ENCODE results near the gene U2AF2. TPM values are rescaled to one million over a fixed set of nuclear protein-coding genes. Genes with fewer than 3 reads are reported as not detected.

The U2AF2 gene
- total and polyA plus RNA-seq, 9 of the 15 experiments (the other 6 are each of a cell fraction or from before 2014, with no cell fraction given): 3.0 to 331 (median 157) TPM

DNA sequence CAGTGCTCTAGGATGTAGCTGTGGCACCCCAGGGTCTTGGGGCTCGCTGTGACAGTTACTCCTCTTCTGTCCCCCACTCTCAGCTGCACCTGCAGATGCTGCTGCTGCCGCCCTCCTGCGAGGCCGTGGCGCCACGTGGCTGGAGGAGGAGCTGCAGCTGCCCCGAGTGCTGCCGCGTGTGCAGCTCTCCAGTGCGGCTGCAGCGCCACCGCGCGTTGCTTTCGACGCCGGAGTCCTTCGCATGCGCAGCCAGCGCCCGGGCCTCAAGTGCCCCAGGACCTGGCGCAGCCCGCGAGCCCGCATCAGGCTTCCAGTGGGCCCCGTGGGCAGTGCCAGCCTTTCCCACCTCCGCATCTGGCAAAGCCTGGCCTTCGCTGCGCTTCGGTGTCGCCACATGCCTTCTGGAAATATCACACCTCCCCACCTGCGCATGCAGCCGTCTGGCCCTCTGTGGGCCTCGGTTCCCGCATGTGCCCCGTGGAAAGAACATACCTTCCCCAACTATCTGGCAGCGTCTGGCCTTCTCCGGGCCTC lies 14.7 kb upstream of the U2AF2 start (continued):
- TF ChIP-seq, protein P1, sequence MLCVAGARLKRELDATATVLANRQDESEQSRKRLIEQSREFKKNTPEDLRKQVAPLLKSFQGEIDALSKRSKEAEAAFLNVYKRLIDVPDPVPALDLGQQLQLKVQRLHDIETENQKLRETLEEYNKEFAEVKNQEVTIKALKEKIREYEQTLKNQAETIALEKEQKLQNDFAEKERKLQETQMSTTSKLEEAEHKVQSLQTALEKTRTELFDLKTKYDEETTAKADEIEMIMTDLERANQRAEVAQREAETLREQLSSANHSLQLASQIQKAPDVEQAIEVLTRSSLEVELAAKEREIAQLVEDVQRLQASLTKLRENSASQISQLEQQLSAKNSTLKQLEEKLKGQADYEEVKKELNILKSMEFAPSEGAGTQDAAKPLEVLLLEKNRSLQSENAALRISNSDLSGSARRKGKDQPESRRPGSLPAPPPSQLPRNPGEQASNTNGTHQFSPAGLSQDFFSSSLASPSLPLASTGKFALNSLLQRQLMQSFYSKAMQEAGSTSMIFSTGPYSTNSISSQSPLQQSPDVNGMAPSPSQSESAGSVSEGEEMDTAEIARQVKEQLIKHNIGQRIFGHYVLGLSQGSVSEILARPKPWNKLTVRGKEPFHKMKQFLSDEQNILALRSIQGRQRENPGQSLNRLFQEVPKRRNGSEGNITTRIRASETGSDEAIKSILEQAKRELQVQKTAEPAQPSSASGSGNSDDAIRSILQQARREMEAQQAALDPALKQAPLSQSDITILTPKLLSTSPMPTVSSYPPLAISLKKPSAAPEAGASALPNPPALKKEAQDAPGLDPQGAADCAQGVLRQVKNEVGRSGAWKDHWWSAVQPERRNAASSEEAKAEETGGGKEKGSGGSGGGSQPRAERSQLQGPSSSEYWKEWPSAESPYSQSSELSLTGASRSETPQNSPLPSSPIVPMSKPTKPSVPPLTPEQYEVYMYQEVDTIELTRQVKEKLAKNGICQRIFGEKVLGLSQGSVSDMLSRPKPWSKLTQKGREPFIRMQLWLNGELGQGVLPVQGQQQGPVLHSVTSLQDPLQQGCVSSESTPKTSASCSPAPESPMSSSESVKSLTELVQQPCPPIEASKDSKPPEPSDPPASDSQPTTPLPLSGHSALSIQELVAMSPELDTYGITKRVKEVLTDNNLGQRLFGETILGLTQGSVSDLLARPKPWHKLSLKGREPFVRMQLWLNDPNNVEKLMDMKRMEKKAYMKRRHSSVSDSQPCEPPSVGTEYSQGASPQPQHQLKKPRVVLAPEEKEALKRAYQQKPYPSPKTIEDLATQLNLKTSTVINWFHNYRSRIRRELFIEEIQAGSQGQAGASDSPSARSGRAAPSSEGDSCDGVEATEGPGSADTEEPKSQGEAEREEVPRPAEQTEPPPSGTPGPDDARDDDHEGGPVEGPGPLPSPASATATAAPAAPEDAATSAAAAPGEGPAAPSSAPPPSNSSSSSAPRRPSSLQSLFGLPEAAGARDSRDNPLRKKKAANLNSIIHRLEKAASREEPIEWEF (CRISPR knock-in tag; IDR thresholded peaks at IDR 0.05): no peak
- TF ChIP-seq, protein P2, sequence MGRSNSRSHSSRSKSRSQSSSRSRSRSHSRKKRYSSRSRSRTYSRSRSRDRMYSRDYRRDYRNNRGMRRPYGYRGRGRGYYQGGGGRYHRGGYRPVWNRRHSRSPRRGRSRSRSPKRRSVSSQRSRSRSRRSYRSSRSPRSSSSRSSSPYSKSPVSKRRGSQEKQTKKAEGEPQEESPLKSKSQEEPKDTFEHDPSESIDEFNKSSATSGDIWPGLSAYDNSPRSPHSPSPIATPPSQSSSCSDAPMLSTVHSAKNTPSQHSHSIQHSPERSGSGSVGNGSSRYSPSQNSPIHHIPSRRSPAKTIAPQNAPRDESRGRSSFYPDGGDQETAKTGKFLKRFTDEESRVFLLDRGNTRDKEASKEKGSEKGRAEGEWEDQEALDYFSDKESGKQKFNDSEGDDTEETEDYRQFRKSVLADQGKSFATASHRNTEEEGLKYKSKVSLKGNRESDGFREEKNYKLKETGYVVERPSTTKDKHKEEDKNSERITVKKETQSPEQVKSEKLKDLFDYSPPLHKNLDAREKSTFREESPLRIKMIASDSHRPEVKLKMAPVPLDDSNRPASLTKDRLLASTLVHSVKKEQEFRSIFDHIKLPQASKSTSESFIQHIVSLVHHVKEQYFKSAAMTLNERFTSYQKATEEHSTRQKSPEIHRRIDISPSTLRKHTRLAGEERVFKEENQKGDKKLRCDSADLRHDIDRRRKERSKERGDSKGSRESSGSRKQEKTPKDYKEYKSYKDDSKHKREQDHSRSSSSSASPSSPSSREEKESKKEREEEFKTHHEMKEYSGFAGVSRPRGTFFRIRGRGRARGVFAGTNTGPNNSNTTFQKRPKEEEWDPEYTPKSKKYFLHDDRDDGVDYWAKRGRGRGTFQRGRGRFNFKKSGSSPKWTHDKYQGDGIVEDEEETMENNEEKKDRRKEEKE (IDR thresholded peaks at IDR 0.05; ENCODE audit: borderline replicate concordance in 1 of 2, control insufficient read depth in 1 of 2, low read depth in 2 of 2, low read length in 1 of 2): no peak
- TF ChIP-seq, protein P3, sequence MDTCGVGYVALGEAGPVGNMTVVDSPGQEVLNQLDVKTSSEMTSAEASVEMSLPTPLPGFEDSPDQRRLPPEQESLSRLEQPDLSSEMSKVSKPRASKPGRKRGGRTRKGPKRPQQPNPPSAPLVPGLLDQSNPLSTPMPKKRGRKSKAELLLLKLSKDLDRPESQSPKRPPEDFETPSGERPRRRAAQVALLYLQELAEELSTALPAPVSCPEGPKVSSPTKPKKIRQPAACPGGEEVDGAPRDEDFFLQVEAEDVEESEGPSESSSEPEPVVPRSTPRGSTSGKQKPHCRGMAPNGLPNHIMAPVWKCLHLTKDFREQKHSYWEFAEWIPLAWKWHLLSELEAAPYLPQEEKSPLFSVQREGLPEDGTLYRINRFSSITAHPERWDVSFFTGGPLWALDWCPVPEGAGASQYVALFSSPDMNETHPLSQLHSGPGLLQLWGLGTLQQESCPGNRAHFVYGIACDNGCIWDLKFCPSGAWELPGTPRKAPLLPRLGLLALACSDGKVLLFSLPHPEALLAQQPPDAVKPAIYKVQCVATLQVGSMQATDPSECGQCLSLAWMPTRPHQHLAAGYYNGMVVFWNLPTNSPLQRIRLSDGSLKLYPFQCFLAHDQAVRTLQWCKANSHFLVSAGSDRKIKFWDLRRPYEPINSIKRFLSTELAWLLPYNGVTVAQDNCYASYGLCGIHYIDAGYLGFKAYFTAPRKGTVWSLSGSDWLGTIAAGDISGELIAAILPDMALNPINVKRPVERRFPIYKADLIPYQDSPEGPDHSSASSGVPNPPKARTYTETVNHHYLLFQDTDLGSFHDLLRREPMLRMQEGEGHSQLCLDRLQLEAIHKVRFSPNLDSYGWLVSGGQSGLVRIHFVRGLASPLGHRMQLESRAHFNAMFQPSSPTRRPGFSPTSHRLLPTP (IDR thresholded peaks at IDR 0.05; ENCODE audit: borderline replicate concordance, extremely low read depth, insufficient read length): no peak
- 0 out of 2 replicates have a peak, but pooled peaks have one; percentile 8 for TF ChIP-seq PHF21A (IDR thresholded peaks at IDR 0.05; ENCODE audit: borderline replicate concordance, low read depth)
- no peak for TF ChIP-seq RBM34 (IDR thresholded peaks at IDR 0.05; ENCODE audit: borderline replicate concordance, insufficient read depth, low read length)
- no peak for TF ChIP-seq POLR2A (conservative IDR thresholded peaks at IDR 0.05)
- TF ChIP-seq, protein P4, sequence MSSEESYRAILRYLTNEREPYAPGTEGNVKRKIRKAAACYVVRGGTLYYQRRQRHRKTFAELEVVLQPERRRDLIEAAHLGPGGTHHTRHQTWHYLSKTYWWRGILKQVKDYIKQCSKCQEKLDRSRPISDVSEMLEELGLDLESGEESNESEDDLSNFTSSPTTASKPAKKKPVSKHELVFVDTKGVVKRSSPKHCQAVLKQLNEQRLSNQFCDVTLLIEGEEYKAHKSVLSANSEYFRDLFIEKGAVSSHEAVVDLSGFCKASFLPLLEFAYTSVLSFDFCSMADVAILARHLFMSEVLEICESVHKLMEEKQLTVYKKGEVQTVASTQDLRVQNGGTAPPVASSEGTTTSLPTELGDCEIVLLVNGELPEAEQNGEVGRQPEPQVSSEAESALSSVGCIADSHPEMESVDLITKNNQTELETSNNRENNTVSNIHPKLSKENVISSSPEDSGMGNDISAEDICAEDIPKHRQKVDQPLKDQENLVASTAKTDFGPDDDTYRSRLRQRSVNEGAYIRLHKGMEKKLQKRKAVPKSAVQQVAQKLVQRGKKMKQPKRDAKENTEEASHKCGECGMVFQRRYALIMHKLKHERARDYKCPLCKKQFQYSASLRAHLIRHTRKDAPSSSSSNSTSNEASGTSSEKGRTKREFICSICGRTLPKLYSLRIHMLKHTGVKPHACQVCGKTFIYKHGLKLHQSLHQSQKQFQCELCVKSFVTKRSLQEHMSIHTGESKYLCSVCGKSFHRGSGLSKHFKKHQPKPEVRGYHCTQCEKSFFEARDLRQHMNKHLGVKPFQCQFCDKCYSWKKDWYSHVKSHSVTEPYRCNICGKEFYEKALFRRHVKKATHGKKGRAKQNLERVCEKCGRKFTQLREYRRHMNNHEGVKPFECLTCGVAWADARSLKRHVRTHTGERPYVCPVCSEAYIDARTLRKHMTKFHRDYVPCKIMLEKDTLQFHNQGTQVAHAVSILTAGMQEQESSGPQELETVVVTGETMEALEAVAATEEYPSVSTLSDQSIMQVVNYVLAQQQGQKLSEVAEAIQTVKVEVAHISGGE (CRISPR knock-in tag; IDR thresholded peaks at IDR 0.05): no peak
- TF ChIP-seq ZZZ3 (IDR thresholded peaks at IDR 0.05): no peak
- TF ChIP-seq STAT5B (CRISPR knock-in tag; IDR thresholded peaks at IDR 0.05): no peak

All from K562 (cell line).